GM18951 (cell line): ENCODE measurements around the gene SPTY2D1.
A peak's percentile ranks its signal among the peaks of the same experiment; 100 is the strongest.
"Not testable (repeated sequence)": the region's sequence is repeated elsewhere in the genome, so short reads cannot be mapped to it uniquely, and the experiment has no call there.

ENCODE experiments used
- POLR2A ChIP-seq: IDR thresholded peaks from 4 replicates; pipeline ENCODE4 v1.6.1; 2011; ENCODE audit warnings: mild to moderate bottlenecking; ENCODE audit not compliant: insufficient read length, insufficient read depth; ENCODE audit errors: extremely low read depth
- in situ Hi-C: fragments of 300-500 bp; cut with MboI; formaldehyde crosslinking; loops from one replicate; pipeline ENCODE4 v1.12.0; 2022; ENCODE audit warnings: low sequenced_read_pairs, mixed read lengths, inconsistent platforms; ENCODE audit not compliant: unreplicated experiment

Gene SPTY2D1

GRCh38 chr11:18634140-18635032, at the start of gene SPTY2D1:
TSS of gene SPTY2D1 (minus strand) at chr11:18634342. CDS start at chr11:18634257, 85 bp downstream.
- peak; percentile 97 for TF ChIP-seq POLR2A
- in situ Hi-C loops: no loop called here

- TF ChIP-seq POLR2A: no peak
- in situ Hi-C loops: no loop called here
Observed at GRCh38 chr11:18682466-18682865, 48.3 kb upstream of the SPTY2D1 start.

- in situ Hi-C loops: not testable (repeated sequence)
Observed at GRCh38 chr11:18681949-18682348, 47.8 kb upstream of the SPTY2D1 start.

GRCh38 chr11:18677560-18677959, 43.4 kb upstream of the SPTY2D1 start:
- in situ Hi-C loops: no loop called here
- TF ChIP-seq POLR2A: no peak

GRCh38 chr11:18676803-18677202, 42.7 kb upstream of the SPTY2D1 start:
- TF ChIP-seq POLR2A: no peak
- in situ Hi-C loops: no loop called here

GRCh38 chr11:18672209-18672608, 38.1 kb upstream of the SPTY2D1 start:
- in situ Hi-C loops: not testable (repeated sequence)

GRCh38 chr11:18671246-18671645, 37.1 kb upstream of the SPTY2D1 start:
- no peak for TF ChIP-seq POLR2A
- in situ Hi-C loops: no loop called here

- in situ Hi-C loops: no loop called here
Observed at GRCh38 chr11:18669711-18670110, 35.6 kb upstream of the SPTY2D1 start.

GRCh38 chr11:18669219-18669596, 35.1 kb upstream of the SPTY2D1 start:
- in situ Hi-C loops: no loop called here
- TF ChIP-seq POLR2A: no peak

More at GRCh38 chr11:18669711-18670110, 35.6 kb upstream of the SPTY2D1 start:
- no peak for TF ChIP-seq POLR2A

- TF ChIP-seq POLR2A: no peak
- in situ Hi-C loops: no loop called here
Observed at GRCh38 chr11:18668131-18668530, 34.0 kb upstream of the SPTY2D1 start.

- in situ Hi-C loops: not testable (repeated sequence)
Observed at GRCh38 chr11:18665353-18665872, 31.3 kb upstream of the SPTY2D1 start.

- in situ Hi-C loops: no loop called here
- no peak for TF ChIP-seq POLR2A
Observed at GRCh38 chr11:18657673-18658072, 23.5 kb upstream of the SPTY2D1 start.

- in situ Hi-C loops: no loop called here
Observed at GRCh38 chr11:18650859-18651557, 16.9 kb upstream of the SPTY2D1 start.

GRCh38 chr11:18650353-18650752, 16.2 kb upstream of the SPTY2D1 start:
- TF ChIP-seq POLR2A: no peak
- in situ Hi-C loops: no loop called here

More at GRCh38 chr11:18650859-18651557, 16.9 kb upstream of the SPTY2D1 start:
- no peak for TF ChIP-seq POLR2A

- in situ Hi-C loops: not testable (repeated sequence)
Observed at GRCh38 chr11:18643034-18643433, 8.9 kb upstream of the SPTY2D1 start.
